HG03571 (cell line): ENCODE measurements around the gene BIRC6.
"Not testable (repeated sequence)": the region's sequence is repeated elsewhere in the genome, so short reads cannot be mapped to it uniquely, and the experiment has no call there.

Source experiments
- ATAC-seq: cut with Tn5 transposase; IDR thresholded peaks from one replicate; pipeline ENCODE4 v1.9.1; 2021; ENCODE audit not compliant: unreplicated experiment

BIRC6 gene

DNA sequence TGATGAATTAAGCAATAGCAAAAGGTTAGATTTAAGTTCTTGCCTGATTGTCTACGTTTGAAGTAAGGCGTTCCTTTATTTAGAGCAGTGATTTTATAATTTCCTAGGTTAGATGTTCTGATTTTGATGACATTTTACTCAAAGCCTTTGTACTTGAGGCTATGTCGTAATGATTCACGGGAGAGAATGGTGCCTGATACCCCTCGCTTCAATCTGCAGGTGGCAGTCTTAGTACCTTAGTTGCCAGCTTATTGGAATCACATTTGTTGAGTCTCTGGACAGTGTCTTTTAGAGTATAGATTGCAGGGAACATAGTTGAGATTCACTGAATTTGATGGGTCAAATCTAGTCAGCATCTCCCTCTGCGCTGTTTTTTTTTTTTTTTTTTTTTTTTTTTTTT is 89.5 kb downstream of the BIRC6 start:
- no peak for ATAC-seq

GRCh38 chr2:32450851-32451250 is 94.0 kb downstream of the BIRC6 start:
- no peak for ATAC-seq

GRCh38 chr2:32452338-32453064 is 95.7 kb downstream of the BIRC6 start:
- ATAC-seq = no peak

GRCh38 chr2:32453242-32454062 is 96.6 kb downstream of the BIRC6 start:
- no peak for ATAC-seq

DNA sequence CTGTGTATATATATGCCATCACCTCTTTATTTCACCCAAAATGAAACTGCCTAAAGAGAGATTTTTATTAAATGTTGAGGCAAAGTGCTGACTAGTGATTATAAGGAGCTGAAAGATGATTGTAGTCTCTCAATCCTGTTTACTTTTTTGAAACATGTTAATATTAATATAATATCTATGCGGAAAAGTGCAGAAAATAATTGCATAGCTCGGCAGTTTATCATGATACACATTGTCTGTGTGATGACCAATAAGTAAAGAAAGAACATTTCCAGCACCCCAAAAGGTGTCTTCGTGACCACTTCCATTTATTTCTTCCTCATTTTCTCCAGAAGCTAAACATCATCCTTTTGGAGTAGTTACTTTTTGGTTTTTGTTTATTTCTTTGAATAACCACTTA is 99.0 kb downstream of the BIRC6 start:
- no peak for ATAC-seq

- no peak for ATAC-seq
Observed at GRCh38 chr2:32456808-32457207, 100.0 kb downstream of the BIRC6 start.

- no peak for ATAC-seq
Observed at GRCh38 chr2:32457814-32458213, 101.0 kb downstream of the BIRC6 start.

GRCh38 chr2:32460861-32461260 is 104.0 kb downstream of the BIRC6 start:
- not testable (repeated sequence) for ATAC-seq

- no peak for ATAC-seq
Observed at GRCh38 chr2:32463110-32463509, 106.3 kb downstream of the BIRC6 start.

DNA sequence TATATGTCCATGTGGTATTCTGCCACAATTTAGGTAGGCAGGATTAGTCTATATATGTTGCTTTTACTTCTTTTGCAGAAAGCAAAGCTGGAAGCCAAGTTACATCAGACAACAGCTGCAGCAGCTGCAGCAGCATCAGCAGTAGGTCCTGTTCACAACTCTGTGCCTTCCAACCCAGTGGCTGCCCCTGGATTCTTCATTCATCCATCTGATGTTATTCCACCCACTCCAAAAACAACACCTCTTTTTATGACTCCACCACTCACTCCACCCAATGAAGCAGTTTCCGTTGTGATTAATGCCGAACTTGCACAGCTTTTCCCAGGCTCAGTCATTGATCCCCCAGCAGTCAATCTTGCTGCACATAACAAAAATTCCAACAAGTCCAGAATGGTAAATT is 107.6 kb downstream of the BIRC6 start:
- ATAC-seq = no peak

DNA sequence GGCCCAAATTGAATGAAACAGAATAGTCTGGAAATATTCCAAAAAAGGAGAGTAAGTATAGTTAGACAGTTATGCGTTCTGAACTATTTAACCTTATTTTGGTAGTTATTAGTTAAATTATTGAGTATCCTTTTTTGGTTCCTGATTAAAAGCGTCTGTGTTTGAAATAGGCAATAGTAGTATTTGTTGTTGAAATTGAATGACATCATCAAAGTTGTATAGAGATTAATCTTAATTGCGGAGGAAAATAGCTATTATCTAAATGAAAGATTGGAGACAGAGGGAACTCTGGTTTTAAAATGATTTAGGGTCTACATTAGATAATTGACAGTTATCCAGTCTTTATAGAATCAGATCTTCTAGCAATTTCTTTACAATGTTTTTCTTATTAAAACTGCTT is 115.8 kb downstream of the BIRC6 start:
- no peak for ATAC-seq

- no peak for ATAC-seq
Observed at GRCh38 chr2:32474381-32474780, 117.6 kb downstream of the BIRC6 start.

DNA sequence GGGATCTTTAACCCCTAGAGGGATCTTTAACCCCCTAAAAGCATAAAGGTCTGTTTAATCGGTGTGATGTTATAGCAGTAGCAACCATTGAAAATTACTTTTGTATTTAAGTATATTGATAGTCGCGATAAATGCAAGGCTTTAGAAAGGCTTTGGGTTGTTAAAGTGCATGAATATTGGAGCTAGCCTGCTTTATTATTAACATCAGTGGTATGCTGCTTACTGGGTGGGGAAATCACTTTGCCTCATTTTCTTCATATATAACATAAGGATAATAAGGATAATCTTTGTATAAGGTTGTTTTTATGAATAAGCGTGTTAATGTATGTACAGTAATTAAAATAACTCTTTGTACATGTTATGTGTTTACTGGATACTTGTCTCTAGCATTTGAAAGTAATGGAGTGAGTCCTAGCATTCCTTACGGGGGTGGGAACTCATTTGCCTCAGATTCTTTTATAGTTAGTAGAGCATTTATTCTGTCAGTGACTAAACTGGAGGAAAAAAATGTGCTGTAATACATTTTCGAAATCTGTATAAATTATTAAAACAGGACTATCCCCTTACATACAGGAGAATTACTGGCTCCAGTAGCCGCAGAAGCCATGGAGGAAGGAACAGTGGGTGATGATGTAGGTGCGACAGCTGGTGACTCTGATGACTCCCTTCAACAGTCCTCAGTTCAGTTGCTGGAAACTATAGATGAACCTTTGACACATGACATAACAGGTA is 122.2 kb downstream of the BIRC6 start:
- ATAC-seq = no peak

GRCh38 chr2:32479993-32480392 is 123.2 kb downstream of the BIRC6 start:
- ATAC-seq = no peak

DNA sequence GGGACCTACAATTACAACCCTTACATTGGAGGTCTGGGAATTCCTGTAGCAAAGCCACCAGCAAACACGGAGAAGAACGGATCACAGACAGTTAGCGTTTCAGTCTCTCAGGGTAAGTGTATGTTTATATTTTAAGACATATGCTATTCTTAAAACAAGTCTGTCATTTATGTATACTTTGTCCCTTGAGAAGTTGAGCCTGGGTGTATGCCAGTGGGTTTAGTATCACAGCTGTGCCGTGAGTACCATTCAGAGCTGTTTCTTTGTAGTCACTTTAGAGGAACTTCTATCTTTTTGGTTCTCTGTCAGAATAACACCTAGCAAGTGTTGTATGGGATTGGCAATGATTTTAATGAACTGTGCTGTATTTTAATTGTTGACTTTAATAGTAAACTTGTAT is 125.6 kb downstream of the BIRC6 start:
- ATAC-seq = no peak

- no peak for ATAC-seq
Observed at GRCh38 chr2:32484937-32485336, 128.1 kb downstream of the BIRC6 start.

GRCh38 chr2:32485399-32485798 is 128.6 kb downstream of the BIRC6 start:
- ATAC-seq = no peak

DNA sequence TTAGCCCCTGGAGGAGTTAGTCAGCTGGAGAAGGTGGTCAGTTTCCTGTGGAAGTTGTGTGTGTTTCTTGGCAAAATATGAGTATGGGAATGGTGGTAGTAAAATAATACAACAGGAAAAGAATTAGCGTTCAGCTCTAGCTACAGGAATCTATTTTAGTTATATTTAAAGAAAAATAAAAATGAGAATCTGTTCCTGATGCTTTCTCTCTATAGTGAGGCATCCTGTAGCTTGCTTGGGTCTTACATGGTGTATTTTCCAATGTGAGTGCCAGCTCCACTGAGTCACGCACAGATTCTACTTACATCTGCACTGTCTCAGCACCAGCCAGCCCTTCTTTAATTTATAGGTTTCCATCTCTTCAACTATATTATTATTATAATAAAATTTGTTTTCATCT is 132.2 kb downstream of the BIRC6 start:
- no peak for ATAC-seq

GRCh38 chr2:32491346-32491745 is 134.5 kb downstream of the BIRC6 start:
- ATAC-seq = no peak

DNA sequence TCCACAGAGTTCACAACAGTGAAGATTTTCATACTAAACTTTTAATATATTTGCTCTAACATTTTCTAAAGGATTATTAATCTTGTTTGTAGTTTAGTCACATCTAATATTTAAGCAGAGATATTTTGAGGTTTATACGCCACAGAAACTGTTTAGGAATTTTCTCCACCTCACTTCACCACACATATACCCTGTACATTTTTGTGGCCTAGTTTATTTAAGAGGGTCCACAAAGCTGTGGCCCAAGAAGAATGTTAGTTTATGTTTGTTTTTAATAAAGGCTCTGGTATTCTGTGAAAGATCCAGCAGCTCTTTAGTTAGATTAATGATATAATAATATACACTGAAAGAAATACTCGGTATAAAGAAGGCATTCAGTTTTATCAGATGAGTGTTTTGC is 138.3 kb downstream of the BIRC6 start:
- ATAC-seq = no peak

DNA sequence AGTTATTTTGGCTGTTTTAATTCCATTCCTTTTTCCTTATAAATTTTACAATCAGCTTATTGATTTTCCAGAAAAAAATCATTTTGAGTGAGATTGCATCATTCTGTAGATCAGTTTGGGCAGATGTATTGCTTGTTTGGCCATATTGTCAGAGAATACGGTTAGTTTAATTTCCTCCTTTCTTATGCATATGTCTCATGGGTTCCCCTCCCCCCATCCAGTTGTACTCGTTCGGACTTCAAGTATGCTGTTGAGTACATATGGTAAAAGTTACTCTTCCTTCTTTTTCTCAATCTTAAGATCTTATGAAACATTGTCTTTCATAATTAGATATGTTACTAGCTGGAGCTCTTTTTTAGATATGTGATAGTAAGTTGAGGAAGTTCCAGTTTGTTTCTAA is 139.8 kb downstream of the BIRC6 start:
- ATAC-seq = no peak

- ATAC-seq = no peak
Observed at GRCh38 chr2:32498306-32498705, 141.5 kb downstream of the BIRC6 start.
